ENCODE data around the gene SERGEF.

GRCh38 chr11:17851697-17852096 is 161.2 kb downstream of the SERGEF start:
- TF ChIP-seq POLR2AphosphoS5 (IDR thresholded peaks at IDR 0.05) (no peak), POLR2A (IDR thresholded peaks at IDR 0.05) (no peak)

Data from spleen (tissue), 3 donors.